Fibroblast of pulmonary artery (primary cell): Measurements from ENCODE around the gene TOX3.

ENCODE experiments used
- DNase-seq: peaks from one replicate; pipeline ENCODE4 v3.0.0-alpha.2; 2010; ENCODE audit warnings: low read depth
- H3K4me3 ChIP-seq: replicated peaks from 2 replicates; pipeline ENCODE4 v1.5.1; 2011; ENCODE audit warnings: low read depth, mild to moderate bottlenecking, control low read depth, low read length, moderate library complexity
- TF ChIP-seq, protein P1 (sequence below): IDR thresholded peaks from 2 replicates; pipeline ENCODE4 v1.5.1; 2011; ENCODE audit warnings: mild to moderate bottlenecking, control low read depth, low read length, inconsistent platforms; ENCODE audit errors: missing control alignments

Gene TOX3

DNA sequence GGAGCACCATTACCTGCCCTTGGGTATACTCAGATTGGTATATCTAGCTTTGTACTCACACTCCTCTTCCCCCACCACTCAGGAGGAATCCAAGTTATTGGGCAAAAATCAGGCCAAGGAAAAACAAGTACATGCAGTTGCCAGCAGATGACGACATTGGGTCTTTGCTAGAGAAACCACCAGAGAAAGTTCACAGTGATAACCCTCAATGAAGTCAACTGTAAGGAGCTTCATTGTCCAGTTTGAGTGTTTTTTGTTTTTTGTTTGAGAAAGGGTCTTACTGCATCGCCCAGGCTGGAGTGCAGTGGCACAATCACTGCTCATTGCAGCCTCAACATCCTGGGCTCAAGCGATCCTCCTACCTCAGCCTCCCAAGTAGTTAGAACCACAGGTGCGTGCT, 34.6 kb upstream of the TOX3 start:
- H3K4me3 ChIP-seq: no peak overlapping the region
- DNase-seq: no peak
- TF ChIP-seq, protein P1, sequence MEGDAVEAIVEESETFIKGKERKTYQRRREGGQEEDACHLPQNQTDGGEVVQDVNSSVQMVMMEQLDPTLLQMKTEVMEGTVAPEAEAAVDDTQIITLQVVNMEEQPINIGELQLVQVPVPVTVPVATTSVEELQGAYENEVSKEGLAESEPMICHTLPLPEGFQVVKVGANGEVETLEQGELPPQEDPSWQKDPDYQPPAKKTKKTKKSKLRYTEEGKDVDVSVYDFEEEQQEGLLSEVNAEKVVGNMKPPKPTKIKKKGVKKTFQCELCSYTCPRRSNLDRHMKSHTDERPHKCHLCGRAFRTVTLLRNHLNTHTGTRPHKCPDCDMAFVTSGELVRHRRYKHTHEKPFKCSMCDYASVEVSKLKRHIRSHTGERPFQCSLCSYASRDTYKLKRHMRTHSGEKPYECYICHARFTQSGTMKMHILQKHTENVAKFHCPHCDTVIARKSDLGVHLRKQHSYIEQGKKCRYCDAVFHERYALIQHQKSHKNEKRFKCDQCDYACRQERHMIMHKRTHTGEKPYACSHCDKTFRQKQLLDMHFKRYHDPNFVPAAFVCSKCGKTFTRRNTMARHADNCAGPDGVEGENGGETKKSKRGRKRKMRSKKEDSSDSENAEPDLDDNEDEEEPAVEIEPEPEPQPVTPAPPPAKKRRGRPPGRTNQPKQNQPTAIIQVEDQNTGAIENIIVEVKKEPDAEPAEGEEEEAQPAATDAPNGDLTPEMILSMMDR: no peak

GRCh38 chr16:52580488-52580887, 33.5 kb upstream of the TOX3 start:
- DNase-seq: no peak
- no peak overlapping the region for H3K4me3 ChIP-seq
- TF ChIP-seq, protein P1: no peak

GRCh38 chr16:52578829-52579498, 32.0 kb upstream of the TOX3 start:
- DNase-seq: no peak
- H3K4me3 ChIP-seq: no peak overlapping the region
- TF ChIP-seq, protein P1: no peak

DNA sequence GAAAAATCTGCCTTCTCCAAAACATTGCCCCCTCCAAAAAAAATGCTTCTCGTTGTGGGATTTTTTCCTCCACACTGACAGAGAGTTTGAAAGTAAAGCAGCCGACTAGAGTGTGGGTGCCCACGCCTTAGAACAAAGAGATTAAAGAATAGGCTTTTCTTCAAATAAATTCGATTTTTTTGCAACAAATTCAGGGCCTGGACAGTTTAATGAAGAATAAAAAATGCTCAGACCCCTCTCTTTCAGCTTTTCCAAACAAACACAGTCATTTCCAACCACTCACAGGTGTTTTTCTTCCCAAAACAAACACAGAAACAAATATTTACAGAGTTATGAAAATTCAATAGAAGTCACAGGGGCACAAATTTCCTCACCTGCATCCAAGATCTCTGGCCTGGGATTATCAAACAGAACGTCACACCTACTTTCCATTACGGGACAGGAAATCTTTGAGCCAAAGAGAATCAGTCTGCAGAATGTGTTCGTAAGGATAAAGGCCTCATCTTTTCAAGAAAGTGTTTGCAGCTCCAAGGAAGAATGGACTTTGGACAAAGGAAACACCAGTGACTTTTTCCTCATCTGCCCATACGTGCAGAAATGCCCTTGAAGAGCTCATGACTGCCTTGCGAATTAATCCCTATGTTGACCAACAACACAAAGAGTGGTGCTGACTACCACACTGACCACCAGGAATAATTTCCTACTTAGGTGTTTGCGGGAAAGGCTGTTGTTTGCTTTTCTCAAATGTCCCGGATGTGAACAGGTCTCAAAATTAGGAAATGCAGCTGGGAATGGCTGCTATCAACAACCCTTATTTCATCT, 31.3 kb upstream of the TOX3 start:
- DNase-seq: no peak
- TF ChIP-seq, protein P1: no peak
- no peak overlapping the region for H3K4me3 ChIP-seq

DNA sequence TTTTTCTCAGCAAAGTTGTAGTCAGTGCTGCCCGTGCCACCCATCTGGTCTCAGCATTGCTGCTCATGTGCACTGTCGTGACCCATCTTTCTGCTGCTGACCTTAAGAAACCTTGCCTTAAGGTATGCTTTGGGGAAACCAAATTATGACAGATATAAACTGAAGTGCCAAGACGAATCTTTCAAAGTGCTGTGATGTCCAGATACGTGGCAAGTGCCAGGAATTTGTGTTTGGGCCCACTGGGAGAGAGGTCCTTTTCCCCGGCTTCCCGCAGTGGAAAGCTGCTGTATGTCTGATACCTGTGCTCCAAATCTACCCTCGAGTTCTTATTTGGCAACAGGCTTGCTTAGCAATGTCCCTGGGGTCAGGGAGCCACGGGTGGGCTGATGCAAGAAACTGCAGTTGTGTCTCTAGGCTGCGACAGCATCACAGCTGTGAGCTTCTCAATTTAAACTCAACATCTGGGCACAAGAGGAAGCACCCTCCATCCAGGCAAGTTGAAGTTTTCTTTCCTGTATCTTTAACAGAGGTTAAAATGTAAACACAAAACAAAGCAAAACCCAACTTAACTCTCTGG, 30.3 kb upstream of the TOX3 start:
- DNase-seq: no peak
- TF ChIP-seq, protein P1: no peak

DNA sequence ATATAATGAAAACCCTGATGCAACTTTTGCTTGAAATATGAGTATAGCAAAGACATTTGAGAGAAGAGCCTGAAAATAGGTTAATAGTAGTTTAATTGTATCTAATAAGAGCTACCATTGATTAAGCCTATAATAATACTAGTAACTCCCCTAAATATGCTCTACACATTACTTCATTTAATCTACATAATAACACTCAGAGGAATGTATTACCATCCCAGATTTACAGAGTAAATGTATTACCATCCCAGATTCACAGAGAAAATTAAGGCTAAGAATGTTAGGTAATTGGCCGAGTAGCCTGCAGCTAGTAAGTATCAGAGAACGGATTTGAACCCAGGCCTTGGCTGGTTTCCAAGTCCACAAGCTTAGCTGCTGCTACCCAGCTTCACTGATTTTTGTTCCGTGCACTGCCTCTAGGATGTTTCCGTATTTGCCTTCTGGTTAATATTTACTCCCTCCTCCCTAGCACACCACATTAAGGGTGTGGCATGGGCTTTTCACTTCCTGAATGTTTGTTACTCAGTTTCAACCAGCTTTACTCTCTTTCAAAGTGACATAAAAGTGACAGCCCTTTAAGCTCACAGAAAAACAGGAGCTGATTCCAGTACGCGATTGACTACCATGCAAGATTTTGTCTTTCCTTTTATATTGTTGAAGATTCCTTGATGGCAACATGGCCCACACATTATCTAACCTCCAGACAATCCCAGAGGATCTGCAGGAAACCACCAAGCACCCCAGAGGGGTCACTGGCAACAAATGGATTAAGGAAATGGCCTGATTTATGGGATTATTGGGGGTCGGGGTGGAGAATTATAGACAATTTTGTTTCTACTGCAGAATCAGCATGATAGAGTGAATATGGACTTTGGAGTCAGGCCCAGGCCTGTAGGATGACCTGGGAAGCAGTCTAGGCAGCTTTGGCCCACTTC, 26.7 kb upstream of the TOX3 start:
- TF ChIP-seq, protein P1: no peak
- no peak overlapping the region for H3K4me3 ChIP-seq
- no peak for DNase-seq

More for the DNA sequence above, 30.3 kb upstream of the TOX3 start:
- no peak overlapping the region for H3K4me3 ChIP-seq
